Right forelimb (tissue), 1 donor: ENCODE measurements around the gene KRT14.
"Not testable (repeated sequence)": the region's sequence is repeated elsewhere in the genome, so short reads cannot be mapped to it uniquely, and the experiment has no call there.

Experiments
- DNase-seq: peaks from one replicate; pipeline ENCODE4 v3.0.0-alpha.2; 2018

Gene KRT14

GRCh38 chr17:41600318-41600717 is 13.6 kb upstream of the KRT14 start:
- no peak for DNase-seq

DNA sequence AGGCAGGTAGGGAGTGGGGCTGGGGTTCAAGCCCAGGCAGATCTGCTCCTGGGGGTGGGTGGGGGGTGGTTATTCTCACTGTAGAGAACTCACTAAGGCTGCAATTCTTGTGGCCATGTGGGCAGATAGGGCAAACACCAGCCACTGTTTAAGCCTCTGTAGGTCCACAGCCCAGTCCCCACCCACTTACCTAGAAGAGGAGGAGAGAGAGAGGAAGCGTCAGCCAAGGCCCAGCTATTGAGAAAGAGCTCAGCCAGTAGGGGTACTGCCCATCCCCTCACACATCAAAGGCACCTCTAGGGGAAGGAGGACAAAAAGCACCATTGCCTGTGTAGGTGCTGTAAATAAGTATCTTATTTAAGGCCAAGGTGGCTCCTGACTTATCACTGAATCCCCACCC is 13.0 kb upstream of the KRT14 start:
- DNase-seq, result no peak

GRCh38 chr17:41595585-41595984 is 8.9 kb upstream of the KRT14 start:
- no peak for DNase-seq

- DNase-seq, result no peak
Observed at GRCh38 chr17:41594363-41594915, 7.7 kb upstream of the KRT14 start.

- no peak for DNase-seq
Observed at GRCh38 chr17:41593306-41593981, 6.7 kb upstream of the KRT14 start.

DNA sequence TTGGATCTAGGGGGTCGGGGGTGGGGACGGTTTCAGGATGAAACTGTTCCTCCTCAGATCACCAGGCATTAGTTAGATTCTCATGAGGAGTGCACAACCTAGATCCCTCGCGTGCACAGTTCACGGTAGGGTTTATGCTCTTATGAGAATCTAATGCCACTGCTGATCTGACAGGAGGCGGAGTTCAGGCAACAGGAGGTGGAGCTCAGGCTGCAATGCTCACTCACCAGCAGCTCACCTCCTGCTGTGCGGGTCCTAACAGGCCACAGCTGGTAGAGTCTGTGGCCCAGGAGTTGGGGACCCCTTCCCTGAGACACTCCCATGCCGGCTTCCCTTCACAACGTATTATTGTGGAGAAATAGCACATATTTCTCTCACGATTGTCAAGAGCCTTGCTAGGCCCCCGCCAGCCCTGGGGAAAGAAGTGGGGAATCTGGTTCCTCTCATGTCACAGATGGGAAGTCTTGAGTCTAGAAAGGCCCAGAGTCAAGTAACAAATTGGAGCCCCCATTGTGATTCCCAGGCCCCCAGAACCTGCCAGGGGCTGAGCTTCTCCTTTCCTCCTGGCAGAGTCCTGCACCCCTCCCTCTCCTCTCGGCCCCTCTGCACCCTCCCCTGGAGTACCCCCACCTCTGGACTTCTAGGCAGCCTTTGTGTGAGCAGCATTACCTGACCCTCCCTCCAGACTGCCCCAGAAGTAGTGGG is 6.1 kb upstream of the KRT14 start:
- no peak for DNase-seq

- DNase-seq, result no peak
Observed at GRCh38 chr17:41589301-41589700, 2.6 kb upstream of the KRT14 start.

GRCh38 chr17:41588126-41588810 is 1.6 kb upstream of the KRT14 start:
- DNase-seq, result no peak

- no peak for DNase-seq
Observed at GRCh38 chr17:41585301-41586056, 1.2 kb downstream of the KRT14 start.

GRCh38 chr17:41584331-41584927 is 2.3 kb downstream of the KRT14 start:
- not testable (repeated sequence) for DNase-seq

DNA sequence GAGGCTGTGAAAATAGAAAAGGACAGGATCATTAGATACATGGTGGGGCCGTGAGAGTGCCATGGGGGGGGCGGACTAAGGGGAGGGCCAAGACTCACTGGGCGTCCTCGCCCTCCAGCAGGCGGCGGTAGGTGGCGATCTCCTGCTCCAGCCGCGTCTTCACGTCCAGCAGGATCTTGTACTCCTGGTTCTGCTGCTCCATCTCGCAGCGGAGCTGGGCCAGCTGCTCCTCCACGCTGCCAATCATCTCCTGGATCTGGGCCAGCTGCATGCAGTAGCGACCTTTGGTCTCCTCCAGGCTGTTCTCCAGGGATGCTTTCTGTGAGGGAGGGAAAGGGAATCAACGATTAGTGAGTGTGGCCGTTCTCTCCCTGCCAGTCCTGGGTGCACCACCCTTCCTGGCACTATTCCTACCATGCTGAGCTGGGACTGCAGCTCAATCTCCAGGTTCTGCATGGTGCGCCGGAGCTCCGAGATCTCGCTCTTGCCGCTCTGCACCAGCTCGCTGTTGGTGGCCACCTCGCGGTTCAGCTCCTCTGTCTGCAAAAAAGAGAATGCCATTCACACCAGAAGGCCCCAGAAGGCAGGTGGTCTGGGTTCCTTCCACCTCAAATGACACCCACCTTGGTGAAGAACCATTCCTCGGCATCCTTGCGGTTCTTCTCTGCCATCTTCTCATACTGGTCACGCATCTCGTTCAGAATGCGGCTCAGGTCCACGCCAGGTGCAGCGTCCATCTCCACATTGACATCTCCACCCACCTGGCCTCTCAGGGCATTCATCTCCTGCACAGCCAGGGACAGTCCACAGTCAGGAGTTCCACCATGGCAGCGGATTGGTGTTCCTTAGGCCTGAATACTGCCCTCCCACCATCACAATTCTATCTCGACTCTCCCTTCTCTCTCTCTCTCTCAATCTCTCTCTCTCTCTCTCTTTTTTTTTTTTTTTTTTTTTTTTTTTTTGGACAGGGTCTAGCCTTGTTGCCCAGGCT is 3.3 kb downstream of the KRT14 start:
- DNase-seq, result no peak

DNA sequence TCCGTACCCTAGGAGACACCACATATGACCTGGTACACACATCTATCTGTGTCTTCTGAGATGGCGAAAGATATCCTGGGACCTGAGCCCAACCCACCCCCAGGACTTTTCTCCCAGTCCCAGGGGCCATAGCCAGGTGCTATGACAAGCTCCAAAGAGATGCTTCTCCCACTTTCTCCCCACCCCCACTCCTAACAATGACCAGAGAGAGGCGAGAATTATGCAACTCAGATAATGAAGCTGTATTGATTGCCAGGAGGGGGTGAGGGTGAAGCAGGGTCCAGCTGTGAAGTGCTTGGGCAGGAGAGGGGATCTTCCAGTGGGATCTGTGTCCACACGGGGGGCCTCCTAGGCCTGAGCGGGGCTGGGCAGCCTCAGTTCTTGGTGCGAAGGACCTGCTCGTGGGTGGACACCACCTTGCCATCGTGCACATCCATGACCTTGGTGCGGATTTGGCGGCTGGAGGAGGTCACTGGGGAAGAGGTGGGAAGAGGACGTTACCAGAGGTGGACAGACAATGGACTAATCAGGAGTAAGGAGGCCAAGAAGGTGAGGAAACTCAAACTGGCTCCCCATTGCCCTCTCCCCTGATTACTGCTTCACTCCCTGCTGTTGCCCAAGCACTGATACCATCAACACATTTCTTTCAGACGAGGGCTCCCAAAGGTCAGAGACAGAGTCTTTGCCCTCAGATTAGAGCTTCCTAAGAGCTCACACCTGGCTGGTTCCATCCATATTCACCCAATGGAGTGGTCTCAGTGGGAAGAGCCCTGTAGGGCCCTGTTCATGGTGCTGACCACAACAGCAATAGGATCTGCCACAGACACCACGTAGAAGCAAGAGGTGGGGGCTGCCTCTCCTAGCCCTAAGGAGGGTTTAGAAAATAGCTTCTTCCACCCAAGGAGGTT is 4.4 kb downstream of the KRT14 start:
- DNase-seq, result not testable (repeated sequence)

DNA sequence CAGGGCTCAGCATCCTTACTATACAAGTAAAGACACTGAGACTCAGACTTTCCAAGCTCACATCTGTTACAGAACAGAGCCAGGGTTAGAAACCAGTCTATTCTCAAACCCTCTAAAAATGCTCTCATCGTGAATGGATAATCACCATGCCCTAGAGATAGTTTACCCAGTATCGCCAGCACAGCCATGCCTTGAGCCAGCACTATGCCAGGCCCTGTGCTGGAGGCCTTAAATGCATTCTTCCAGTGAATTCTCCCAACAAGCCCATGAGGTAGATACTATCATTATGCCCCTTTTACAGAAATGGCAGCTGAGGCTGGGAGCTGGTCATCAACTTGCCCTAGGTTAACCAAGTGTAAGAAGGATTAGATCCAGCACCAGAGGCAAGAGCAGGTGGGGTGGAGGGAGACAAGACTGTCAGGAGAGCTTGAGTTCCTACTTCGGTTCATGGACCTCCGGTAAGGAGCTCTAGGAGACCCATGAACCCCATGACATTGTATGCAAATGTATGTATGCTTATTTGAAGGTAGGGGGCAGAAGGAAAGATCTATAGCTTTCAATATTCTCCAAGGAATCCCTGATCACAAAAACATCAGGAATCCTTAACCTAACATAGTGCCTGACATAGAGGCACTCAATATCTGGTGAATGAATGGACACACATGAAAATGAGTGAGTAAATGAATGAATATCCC is 5.2 kb downstream of the KRT14 start:
- no peak for DNase-seq

- DNase-seq, result no peak
Observed at GRCh38 chr17:41580687-41581365, 5.9 kb downstream of the KRT14 start.

DNA sequence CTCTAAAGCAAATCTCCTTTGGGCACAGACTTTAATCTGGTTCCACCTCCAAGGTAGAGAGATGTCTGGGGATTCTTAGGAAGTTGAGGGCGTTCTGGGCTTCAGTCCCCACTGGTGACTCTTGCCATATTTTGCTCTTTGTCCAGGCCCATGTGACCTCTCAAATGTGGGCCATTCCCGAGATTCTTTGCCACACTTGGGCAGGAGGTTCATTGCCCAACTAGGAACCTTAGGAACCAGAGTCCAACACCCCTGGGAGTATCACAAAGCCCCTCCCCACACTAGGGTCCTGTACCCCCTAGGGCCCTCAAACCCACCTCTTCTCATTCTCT is 6.5 kb downstream of the KRT14 start:
- no peak for DNase-seq

- peak; percentile 82 for DNase-seq
Observed at GRCh38 chr17:41579484-41580243, 7.0 kb downstream of the KRT14 start.

DNA sequence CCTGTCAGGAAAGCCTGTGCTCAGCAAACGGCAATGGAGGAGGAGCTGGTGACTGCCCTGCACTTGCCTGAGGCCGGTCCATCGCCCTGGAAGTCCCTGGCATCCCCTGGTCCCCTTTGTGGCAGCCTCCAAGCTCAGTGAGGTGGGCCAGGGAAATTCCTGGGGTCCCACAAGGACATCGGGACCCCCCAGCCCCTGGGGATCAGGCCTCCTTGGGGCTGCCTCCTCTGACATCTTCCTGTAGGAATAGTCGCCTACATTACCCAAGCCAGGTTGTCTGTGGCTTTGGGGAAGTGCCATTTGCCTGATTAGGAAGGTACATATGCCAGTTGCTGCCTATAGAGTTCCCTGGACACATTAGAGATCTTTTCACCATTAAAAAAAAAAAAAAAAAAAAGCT is 7.7 kb downstream of the KRT14 start:
- no peak for DNase-seq

DNA sequence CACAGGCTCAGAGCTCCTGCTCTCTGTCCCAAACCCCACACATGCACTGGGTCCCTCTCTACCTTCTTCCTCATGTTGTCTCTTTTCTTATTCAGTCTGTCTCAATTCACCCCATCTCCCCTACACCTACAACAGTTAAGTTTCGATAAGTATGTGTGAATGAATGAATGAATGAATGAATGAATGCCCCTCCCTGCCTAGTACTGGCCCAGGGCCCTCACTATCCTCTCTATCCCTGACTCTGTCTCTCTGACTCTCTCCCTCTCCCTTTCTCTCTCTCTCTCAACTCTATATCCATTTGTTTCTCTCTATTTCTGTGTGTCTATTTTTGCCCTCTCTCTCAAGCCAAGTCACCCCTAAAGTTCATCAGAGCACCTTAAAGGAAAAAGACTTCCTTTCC is 8.2 kb downstream of the KRT14 start:
- no peak for DNase-seq
